DND-41 (cell line): Measurements from ENCODE around the gene POLE3.
"Not testable (repeated sequence)": the region's sequence is repeated elsewhere in the genome, so short reads cannot be mapped to it uniquely, and the experiment has no call there.

Source experiments
- ATAC-seq: fragments of 200-7000 bp; cut with Tn5 transposase; 3 replicates; pipeline ENCODE4 v1.9.1; 2021; ENCODE audit warnings: low read depth; ENCODE audit not compliant: insufficient read depth
- DNase-seq: peaks from one replicate; pipeline ENCODE4 v3.0.0-alpha.2; 2020
- H2AFZ ChIP-seq: 2 replicates; pipeline ENCODE4 v1.6.0; 2012; ENCODE audit warnings: low read depth, low read length
- H3K27ac ChIP-seq: 2 replicates; pipeline ENCODE4 v1.5.1; 2012; ENCODE audit warnings: low read length, inconsistent platforms
- H3K27me3 ChIP-seq: fragments of 200-600 bp; sonication (generic); 2 replicates; pipeline ENCODE4 v1.6.0; 2012; ENCODE audit warnings: low read length, mild to moderate bottlenecking, inconsistent platforms; ENCODE audit not compliant: insufficient read depth, poor library complexity
- H3K36me3 ChIP-seq: 2 replicates; pipeline ENCODE4 v1.5.1; 2012; ENCODE audit warnings: low read length, inconsistent platforms; ENCODE audit not compliant: insufficient read depth
- H3K4me1 ChIP-seq: 2 replicates; pipeline ENCODE4 v1.5.1; 2012; ENCODE audit warnings: mild to moderate bottlenecking, low read length; ENCODE audit not compliant: insufficient read depth
- H3K4me2 ChIP-seq: 2 replicates; pipeline ENCODE4 v1.6.0; 2012; ENCODE audit warnings: mild to moderate bottlenecking, moderate library complexity, low read length, inconsistent platforms; ENCODE audit not compliant: insufficient read depth
- H3K4me3 ChIP-seq, 2 experiments: fragments of 200-600 bp in 1 of 2; shearing (Covaris generic) in 1 of 2; 2 replicates each; pipeline ENCODE4 v1.5.1; 2012 to 2016; ENCODE audit warnings: inconsistent platforms in 2 of 2, low read length in 2 of 2, mild to moderate bottlenecking in 2 of 2, low read depth in 1 of 2, moderate library complexity in 1 of 2
- H3K79me2 ChIP-seq: 2 replicates; pipeline ENCODE4 v1.6.0; 2012; ENCODE audit warnings: low read length, inconsistent platforms; ENCODE audit not compliant: insufficient read depth
- H3K9ac ChIP-seq: 2 replicates; pipeline ENCODE4 v1.6.0; 2012; ENCODE audit warnings: low read depth, mild to moderate bottlenecking, inconsistent platforms, low read length, moderate library complexity
- H3K9me3 ChIP-seq: 2 replicates; pipeline ENCODE4 v1.5.1; 2012; ENCODE audit warnings: low read length, moderate library complexity, mild to moderate bottlenecking, inconsistent platforms; ENCODE audit not compliant: insufficient read depth, severe bottlenecking
- H4K20me1 ChIP-seq: 2 replicates; pipeline ENCODE4 v1.6.0; 2012; ENCODE audit warnings: low read length; ENCODE audit not compliant: insufficient read depth
- CTCF ChIP-seq: IDR thresholded peaks from 2 replicates; pipeline ENCODE4 v1.5.1; 2012; ENCODE audit warnings: borderline replicate concordance, low read length, moderate library complexity, mild to moderate bottlenecking; ENCODE audit not compliant: poor library complexity, severe bottlenecking; ENCODE audit errors: extremely low read depth
- EZH2 ChIP-seq: IDR thresholded peaks from 3 replicates; pipeline ENCODE4 v1.6.1; 2012; ENCODE audit warnings: borderline replicate concordance, low read depth, mild to moderate bottlenecking, moderate library complexity, low read length, inconsistent platforms; ENCODE audit not compliant: severe bottlenecking

POLE3 gene

DNA sequence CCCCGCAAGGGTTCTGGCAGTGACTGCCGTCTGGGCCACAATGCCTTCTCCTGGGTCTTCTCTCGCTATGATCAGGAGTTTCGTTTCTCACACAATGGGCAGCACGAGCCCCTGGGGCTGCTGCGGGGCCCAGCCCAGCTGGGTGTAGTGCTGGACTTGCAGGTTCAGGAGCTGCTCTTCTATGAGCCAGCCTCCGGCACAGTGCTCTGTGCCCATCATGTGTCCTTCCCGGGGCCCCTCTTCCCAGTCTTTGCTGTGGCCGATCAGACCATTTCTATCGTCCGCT, 40.7 kb downstream of the POLE3 start:
- H3K4me1 ChIP-seq = no peaks in the 10 kb centered on the region
- H3K4me3 ChIP-seq = no peak overlapping the region
- H4K20me1 ChIP-seq = no peaks in the 10 kb centered on the region
- H3K4me2 ChIP-seq = no peak overlapping the region
- peaks cover 13% of the 10 kb centered on the region; the same call in 1 of the 2 replicates for H3K36me3 ChIP-seq
- H3K9ac ChIP-seq = no peak overlapping the region
- no peak for ATAC-seq
- TF ChIP-seq CTCF (no peak), EZH2 (no peak)
- H3K27me3 ChIP-seq = no peaks in the 10 kb centered on the region
- H3K79me2 ChIP-seq = no peaks in the 10 kb centered on the region
- H3K9me3 ChIP-seq = no peaks in the 10 kb centered on the region
- H2AFZ ChIP-seq = no peak overlapping the region
- no peak for DNase-seq
- no peak overlapping the region for H3K27ac ChIP-seq

- Histone ChIP-seq H3K4me3 (no peak overlapping the region), H3K9ac (no peak overlapping the region), H3K9me3 (no peaks in the 10 kb centered on the region), H4K20me1 (no peaks in the 10 kb centered on the region), H3K27ac (no peak overlapping the region), H3K36me3 (peaks cover 9% of the 10 kb centered on the region; the same call in 1 of the 2 replicates), H3K4me1 (no peaks in the 10 kb centered on the region), H3K27me3 (no peaks in the 10 kb centered on the region), H3K4me2 (no peak overlapping the region), H3K79me2 (no peaks in the 10 kb centered on the region), H2AFZ (no peak overlapping the region)
- no peak for TF ChIP-seq EZH2
- no peak for TF ChIP-seq CTCF
- DNase-seq (no peak), ATAC-seq (no peak)
These were observed 41.3 kb downstream of the POLE3 start for GRCh38 chr9:113368982-113369854.

GRCh38 chr9:113368348-113368981, 42.0 kb downstream of the POLE3 start:
- TF ChIP-seq EZH2 (no peak), CTCF (no peak)
- Histone ChIP-seq H3K36me3 (0 out of 2 replicates have a peak, but pooled peaks cover 2% of the 10 kb centered on the region), H3K9me3 (no peaks in the 10 kb centered on the region), H3K4me1 (no peaks in the 10 kb centered on the region), H3K79me2 (no peaks in the 10 kb centered on the region), H3K27ac (no peak overlapping the region), H3K27me3 (no peaks in the 10 kb centered on the region), H3K4me3 (no peak overlapping the region), H4K20me1 (no peaks in the 10 kb centered on the region), H3K4me2 (no peak overlapping the region), H3K9ac (no peak overlapping the region), H2AFZ (no peak overlapping the region)
- ATAC-seq = no peak
- no peak for DNase-seq

DNA sequence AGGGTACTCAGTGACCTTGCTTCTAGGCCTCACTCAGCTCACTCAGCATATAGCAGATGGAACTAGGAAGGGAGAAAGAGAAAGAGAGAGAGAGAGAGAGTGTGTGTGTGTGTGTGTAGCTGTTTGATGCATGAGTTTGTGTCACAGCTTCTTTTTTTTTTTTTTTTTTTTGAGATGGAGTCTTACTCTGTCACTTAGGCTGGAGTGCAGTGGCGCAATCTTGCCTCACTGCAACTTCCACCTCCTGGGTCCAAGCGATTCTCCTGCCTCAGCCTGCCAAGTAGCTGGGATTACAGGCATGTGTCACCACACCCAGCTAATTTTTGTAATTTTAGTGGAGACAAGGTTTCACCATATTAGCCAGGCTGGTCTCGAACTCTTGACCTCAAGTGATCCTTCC, 44.8 kb downstream of the POLE3 start:
- not testable (repeated sequence) for H3K9ac ChIP-seq, DNase-seq, H3K36me3 ChIP-seq, H3K4me1 ChIP-seq, H3K27ac ChIP-seq, H3K27me3 ChIP-seq, H2AFZ ChIP-seq, ATAC-seq, H3K79me2 ChIP-seq, H3K9me3 ChIP-seq, H3K4me3 ChIP-seq, H3K4me2 ChIP-seq, H4K20me1 ChIP-seq
